Fibroblast of upper back skin (primary cell): ENCODE measurements around the gene PRKCE.
"Not testable (repeated sequence)": the region's sequence is repeated elsewhere in the genome, so short reads cannot be mapped to it uniquely, and the experiment has no call there.

Experiments used
- DNase-seq: peaks from one replicate; pipeline ENCODE4 v3.0.0-alpha.2; 2013

PRKCE gene

GRCh38 chr2:45844796-45845457, 193.5 kb downstream of the PRKCE start:
- peak; percentile 25 for DNase-seq

- peak; percentile 23 for DNase-seq
Measured at GRCh38 chr2:45845566-45845965, 194.1 kb downstream of the PRKCE start.

DNA sequence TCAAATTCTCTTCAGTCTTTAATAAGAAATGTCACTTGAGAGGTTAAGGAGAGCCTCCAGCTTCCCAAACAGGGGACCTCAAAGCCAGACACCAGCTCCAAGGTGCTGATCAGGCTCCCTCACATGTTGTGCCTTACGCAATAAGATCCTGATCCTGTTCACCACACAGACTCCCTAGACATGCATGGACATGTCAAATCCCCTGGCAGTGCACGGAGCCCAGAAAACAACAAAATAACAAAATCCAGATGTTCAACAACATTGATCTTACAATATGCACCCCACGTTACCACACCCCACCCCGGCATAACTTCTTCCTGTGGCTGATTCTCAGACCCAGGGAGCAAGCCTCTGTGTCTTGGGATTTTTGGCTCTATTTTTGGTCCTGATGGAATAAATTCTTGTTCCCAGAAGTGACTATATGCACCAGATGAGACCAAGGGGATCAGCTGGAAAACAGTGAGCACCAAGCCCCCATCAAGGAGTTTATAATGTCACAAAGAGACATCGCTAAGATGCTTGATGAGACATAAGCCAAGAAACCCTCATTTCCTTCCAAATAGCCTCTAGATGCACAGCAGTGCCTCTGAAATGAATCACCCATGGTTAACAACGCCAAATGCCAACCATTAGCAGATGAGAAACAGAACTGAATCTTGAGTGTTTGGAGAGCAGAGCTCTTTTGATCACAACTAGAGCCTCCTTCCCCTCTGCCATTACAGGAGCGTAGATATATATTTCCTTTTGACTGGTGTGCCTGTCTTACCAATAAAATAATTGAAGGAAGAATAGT, 198.2 kb downstream of the PRKCE start:
- peak; percentile 85 for DNase-seq

GRCh38 chr2:45850558-45850957, 199.1 kb downstream of the PRKCE start:
- DNase-seq = no peak

GRCh38 chr2:45851111-45851510, 199.6 kb downstream of the PRKCE start:
- no peak for DNase-seq

DNA sequence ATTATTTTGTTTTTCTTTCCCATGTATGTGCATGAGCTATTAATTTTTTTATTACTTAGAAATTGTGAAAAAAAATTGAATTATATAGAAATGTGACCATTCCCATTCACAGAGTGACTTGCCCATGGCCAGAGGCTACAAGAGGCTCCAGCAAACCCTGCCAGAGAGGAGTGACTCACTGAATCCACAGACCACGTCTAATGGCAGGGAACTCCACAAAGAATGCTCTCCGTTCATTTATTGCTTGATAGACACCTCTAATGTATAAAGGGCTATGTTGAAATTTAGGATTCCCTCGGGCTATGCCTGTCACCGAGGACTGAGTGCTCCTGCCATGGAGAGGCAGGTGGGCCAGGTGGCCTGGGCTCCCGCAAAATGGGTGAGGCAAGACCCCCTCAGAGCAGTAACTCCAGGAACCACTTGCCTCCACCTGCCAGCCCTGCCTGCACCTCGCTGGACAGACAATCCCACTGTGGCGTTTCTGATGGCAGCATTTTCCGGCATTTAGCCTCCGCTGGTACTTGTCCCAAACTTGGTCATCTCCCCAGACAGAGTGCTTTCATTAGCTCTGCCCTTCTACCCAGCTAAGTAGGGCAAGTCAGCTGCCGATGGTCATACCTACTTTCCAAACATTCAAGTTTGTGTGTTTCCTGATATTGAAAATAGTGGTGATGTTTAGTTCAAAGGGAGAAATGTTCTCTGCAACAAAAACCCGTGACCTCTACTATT, 200.3 kb downstream of the PRKCE start:
- peak; percentile 83 for DNase-seq

- DNase-seq = no peak
Measured at GRCh38 chr2:45852450-45853150, 201.1 kb downstream of the PRKCE start.

- DNase-seq = peak; percentile 54
Measured at GRCh38 chr2:45855374-45855773, 203.9 kb downstream of the PRKCE start.

DNA sequence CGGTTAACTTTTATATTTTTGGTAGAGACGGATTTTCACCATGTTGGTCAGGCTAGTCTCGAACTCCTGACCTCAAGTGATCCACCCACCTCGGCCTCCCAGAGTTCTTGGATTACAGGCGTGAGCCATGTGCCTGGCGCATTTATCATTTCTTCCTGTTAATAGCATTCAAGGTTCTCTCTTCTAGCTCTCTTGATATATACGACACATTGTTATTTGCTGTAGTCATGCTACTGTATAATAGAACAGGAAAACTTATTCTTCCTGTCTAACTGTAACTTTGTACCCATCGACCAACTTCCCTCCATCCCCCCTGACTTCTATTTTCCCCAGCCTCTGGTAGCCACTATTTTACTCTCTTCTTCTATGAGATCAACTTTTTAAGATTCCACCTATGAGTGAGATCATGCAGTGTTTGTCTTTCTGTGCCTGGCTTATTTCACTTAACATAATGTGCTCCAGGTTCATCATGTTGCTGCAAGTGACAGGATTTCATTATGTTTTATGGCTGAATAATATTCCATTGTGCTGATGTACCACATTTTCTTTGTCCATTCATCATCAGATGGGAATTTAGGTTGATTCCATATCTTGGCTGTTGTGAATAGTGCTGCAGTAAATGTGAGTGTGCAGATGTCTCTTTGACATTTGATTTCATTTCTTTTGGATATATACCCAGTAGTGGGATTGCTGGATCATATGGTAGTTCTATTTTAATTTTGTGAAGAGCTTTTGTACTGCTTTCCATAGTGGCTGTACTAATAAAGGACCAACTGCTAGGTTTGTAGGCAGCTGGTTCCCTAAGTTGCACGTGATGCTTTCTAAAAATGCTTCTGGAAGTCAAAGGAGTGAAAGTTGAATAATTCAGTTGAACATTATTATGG, 205.2 kb downstream of the PRKCE start:
- no peak for DNase-seq

- DNase-seq = no peak
Measured at GRCh38 chr2:45857275-45857609, 205.8 kb downstream of the PRKCE start.

DNA sequence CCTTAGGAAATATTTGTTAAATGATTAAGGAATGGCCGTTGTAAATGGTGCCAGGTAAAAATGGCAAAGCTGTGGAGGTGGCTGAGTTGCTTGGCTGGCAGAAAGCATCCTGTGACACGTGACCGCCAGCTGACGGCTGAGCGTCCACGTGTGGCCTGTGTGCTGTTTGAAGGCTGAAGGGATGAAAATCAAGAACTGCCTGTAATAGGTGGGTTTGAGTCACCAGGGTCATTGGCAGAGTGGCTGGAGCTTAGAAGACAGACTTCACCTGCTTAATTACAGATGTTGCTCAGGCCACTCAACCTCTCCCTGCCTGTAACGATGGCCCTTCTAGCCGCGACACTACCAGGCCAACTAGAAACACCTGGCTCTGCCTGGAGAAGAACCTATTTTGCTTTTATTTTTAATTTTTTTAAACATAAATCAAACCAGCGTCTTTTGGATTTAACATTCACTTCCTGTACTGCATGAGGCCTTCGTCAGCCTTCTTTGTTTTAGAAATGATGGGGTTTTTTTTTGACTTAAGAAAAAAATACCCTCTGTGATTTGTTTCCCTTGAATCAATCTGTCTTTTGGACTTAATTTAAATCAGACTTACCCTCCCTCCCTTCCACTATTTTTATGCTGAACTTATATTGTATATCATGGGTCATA, 206.5 kb downstream of the PRKCE start:
- DNase-seq = no peak

- DNase-seq = not testable (repeated sequence)
Measured at GRCh38 chr2:45858872-45859271, 207.4 kb downstream of the PRKCE start.

DNA sequence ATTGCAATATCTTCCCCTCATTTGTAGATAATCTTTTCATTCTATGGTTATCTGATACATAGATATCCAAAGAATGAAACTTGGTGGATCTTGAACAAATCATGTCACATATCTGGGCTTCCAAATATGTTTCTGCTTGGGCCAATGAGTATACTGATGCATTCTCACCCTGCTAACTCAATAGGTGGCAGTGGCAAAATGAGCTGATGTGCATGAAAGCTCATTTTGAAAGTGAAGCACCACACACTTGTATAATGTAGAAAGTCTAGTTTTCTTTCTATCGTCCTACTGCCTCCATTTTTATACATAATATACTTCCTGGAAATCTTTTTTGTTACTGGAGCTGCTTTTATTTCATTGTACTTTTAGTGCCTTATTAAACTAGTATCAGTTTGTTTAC, 208.2 kb downstream of the PRKCE start:
- no peak for DNase-seq

DNA sequence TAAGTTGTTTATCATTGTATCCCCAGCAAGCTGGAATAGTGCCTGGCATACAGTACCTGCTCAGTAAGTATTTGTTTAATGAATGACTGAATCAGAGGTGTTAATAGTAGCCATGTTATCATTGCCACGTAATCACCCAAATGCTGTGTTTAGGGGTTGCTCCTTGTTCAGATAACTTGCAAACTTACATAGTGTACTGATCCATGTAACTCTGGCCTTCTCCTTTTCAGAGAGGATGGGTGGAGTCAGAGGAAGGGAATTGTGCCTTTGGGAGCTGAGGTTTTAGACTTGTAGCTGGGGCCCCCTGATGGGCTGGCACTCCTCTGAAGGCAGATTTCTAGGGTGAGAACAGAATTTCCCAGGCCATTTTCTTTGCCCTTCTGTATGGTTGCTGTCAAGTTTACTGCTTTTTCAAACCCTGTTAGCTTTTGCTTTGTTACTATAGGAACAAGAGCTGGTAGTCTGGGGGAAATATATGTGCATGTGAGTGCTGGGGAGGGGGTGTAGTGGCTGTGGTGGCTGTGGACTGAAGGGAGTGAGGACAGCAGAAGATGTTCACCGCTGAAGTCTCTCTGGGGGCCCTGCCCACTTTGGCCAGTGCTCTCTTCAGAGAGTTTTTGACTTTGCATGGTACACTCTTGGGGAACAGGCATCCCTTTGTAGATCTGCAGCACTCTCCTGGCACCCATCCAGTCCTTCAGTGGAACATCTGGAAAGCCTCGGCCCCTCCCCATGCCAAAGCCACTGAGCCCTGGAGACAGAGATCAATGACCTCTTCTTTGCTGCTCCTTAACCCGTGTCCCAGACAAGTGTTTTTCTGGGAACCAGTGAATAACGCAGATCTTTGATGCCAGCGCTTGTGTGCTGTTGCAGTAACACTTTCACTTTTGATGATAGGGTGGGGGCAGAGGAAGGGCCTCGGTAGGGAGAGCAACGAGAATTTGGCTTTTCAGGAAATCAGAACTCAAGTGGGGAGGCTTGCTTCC, 209.0 kb downstream of the PRKCE start:
- DNase-seq = peak; percentile 39

DNA sequence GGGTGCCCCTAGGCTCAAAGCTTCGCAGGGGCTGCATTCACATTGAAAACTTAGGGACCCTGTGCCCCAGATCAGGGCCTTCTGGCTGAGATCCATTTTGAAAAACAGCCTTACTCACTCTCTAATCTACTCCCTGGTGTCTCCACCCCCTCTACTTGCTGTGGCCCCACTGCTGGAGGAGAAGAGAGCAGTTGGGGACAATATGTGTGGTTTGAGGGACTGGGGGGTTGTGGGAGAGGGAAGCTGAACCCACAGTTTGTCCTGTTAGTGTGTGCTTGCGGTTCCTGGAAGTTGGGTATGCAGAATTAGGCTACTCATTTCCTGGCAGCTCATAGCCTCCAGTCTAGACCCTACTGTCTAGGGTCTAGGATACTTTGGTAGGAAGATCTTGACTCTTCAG, 211.4 kb downstream of the PRKCE start:
- no peak for DNase-seq

DNA sequence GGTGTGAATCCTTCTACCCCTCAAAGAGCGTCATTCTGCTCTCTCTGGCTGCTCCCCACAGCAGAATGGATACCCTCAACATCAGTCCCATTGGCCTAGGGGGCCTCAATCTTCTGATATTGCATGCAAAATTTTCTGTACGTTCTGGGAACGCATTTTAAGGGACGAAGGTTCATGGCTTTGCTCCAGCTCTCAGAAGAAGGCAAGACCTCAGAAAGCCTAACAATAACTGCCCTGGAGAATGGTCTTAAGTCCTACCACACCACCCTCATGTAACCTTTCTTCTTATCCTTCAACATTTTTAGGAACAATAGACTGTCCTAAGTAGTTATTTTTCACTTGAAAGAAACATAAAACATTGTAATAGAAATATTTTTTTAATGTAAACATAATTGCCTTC, 212.6 kb downstream of the PRKCE start:
- no peak for DNase-seq

DNA sequence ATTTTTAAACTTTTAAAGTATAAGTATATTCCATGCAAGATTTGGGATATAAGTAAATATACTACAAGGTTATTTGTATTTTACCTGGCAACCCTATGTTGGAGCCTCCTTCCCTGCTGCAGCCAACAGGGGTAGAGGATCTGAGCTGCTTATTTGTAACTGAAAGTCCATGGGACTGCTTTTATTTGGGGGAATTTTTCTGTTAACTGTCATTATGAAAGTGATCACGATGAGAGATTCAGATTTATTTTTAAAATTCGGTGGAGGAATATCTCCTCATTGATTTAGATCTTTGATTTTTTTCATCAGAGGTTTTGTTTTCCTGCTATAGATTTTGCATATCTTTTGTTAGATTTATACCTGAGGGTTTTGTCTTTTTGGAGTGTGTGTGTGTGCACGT, 215.9 kb downstream of the PRKCE start:
- DNase-seq = no peak

- no peak for DNase-seq
Measured at GRCh38 chr2:45867800-45868199, 216.3 kb downstream of the PRKCE start.

DNA sequence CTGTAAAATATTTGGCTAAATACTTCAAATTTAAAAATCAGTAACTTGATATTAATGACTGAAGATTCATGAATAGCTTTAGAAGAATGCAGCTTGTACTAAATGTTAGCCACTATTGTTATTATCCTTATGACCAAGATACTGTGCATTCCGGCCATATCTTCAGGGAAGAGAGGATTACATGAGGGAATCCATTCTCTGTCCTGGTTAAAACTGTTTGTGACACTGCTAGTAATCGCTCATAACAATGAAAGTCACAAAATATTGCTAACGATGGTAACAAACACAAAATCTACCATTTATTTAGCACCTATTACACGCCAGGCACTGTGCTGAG, 217.7 kb downstream of the PRKCE start:
- DNase-seq = peak; percentile 72

DNA sequence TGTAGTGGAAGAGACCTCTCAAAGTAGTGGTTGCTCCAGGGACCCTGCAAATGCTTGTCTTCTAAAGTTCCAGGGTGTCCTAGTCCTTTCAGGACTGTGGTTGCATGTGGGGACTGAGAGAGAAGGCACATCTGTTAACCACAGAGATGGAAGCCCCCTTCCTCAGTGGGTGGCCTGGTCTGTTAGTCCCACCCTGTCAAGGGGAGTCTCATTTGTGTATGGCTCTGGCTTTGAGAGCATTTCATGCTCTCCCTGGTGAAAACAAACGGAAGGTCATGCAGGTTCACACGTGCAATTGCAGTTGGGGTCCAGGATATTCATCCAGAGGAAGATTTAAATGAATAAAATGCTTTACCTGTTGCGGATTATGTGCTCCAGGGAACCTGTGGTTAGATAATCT, 219.6 kb downstream of the PRKCE start:
- DNase-seq = no peak

DNA sequence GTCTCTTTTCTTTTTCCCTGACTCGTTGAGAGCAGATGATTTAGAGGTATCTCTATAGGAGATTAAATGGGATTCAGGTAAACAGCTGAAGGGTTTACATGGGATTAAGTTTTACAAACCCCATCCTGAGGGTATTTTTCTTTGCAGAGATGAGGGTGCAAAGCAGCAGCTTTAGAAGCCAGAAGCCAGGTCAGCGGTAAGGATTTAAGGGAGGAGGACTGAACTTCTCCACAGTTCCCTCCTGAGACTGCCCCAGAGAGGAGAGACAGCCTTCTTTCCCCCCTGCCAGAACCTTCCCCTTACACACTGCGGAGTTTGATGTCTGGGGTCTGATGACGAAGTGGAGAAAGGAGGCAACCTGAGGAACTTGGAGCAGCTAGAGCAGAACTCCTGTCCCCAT, 220.1 kb downstream of the PRKCE start:
- no peak for DNase-seq
